ENCODE measurements around the gene HLA-DQB2. TPM values are rescaled to one million over a fixed set of nuclear protein-coding genes. Genes with fewer than 3 reads are reported as not detected.
"Not testable (repeated sequence)": the region's sequence is repeated elsewhere in the genome, so short reads cannot be mapped to it uniquely, and the experiment has no call there.

Gene HLA-DQB2
- total RNA-seq, 1 donor from 2014 or later, result not detected

DNA sequence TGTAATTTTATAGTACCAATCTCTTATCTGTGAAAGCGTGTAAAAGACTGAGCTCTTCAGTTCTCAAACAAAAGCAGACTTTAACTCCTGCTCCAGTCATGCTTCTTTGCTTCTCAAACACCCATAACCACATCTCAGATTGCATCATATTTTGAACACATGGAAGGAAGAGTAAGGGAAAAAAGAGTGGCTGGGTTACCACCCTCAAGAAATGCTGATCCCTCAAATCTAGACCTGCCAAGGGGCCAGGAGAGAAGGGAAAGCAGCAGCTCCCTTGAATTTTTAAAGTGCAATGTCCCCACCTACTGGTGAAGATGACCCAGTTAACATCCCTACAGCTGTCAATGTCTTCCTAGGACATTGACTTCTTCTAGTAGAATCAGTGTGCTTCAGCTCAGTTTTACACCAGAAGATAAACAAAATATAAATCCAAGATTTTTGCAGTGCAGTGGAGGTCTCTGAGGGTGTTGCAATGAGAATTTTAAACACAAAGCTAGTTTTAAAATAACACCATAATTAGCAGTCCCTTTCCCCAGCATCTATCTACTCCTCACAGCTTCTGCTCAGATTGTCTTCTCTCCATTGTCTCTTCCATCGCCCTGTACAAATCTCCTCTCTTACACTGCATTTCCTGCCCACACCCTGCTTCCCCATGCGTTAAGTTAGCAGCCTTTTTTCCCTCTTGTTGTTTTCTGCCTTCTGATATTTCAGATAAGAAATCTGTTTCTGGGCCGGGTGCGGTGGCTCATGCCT lies 22.6 kb upstream of the HLA-DQB2 start:
- Mint-ChIP-seq H3K27ac (ENCODE audit: unreplicated experiment) (no peak overlapping the region), H3K27me3 (ENCODE audit: low read depth) (peaks cover 60% of the 10 kb centered on the region)
- DNase-seq (ENCODE audit: low read depth, low spot score), result peak; percentile 27

DNA sequence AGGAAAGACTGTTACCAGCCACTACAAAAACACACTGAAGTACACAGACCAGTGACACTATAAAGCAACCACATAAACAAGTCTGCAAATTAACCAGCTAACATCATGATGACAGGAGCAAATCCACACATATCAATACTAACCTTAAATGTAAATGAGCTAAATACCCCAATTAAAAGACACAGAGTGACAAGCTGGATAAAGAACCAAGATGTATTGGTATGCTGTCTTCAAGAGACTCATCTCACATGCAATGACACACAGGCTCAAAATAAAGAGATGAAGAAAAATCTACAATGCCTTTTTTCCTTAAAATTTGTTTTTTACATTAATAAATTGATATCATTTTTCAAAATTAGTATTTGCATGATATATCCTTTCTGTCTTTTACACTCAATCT lies 19.6 kb upstream of the HLA-DQB2 start:
- H3K4me1 Mint-ChIP-seq; H3K36me3 Mint-ChIP-seq (ENCODE audit: low read depth); DNase-seq (ENCODE audit: low read depth, low spot score); H3K4me3 Mint-ChIP-seq; H3K27ac Mint-ChIP-seq (ENCODE audit: unreplicated experiment); H3K9me3 Mint-ChIP-seq: not testable (repeated sequence)
- H3K27me3 Mint-ChIP-seq (ENCODE audit: low read depth), result peaks cover 45% of the 10 kb centered on the region

More for the DNA sequence above, 22.6 kb upstream of the HLA-DQB2 start:
- H3K9me3 Mint-ChIP-seq, result peaks cover 2% of the 10 kb centered on the region
- no peaks in the 10 kb centered on the region for H3K4me1 Mint-ChIP-seq
- H3K36me3 Mint-ChIP-seq (ENCODE audit: low read depth), result no peaks in the 10 kb centered on the region
- TF ChIP-seq, protein P1, sequence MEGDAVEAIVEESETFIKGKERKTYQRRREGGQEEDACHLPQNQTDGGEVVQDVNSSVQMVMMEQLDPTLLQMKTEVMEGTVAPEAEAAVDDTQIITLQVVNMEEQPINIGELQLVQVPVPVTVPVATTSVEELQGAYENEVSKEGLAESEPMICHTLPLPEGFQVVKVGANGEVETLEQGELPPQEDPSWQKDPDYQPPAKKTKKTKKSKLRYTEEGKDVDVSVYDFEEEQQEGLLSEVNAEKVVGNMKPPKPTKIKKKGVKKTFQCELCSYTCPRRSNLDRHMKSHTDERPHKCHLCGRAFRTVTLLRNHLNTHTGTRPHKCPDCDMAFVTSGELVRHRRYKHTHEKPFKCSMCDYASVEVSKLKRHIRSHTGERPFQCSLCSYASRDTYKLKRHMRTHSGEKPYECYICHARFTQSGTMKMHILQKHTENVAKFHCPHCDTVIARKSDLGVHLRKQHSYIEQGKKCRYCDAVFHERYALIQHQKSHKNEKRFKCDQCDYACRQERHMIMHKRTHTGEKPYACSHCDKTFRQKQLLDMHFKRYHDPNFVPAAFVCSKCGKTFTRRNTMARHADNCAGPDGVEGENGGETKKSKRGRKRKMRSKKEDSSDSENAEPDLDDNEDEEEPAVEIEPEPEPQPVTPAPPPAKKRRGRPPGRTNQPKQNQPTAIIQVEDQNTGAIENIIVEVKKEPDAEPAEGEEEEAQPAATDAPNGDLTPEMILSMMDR (conservative IDR thresholded peaks at IDR 0.05), result peak; percentile 79
- no peak overlapping the region for H3K4me3 Mint-ChIP-seq

DNA sequence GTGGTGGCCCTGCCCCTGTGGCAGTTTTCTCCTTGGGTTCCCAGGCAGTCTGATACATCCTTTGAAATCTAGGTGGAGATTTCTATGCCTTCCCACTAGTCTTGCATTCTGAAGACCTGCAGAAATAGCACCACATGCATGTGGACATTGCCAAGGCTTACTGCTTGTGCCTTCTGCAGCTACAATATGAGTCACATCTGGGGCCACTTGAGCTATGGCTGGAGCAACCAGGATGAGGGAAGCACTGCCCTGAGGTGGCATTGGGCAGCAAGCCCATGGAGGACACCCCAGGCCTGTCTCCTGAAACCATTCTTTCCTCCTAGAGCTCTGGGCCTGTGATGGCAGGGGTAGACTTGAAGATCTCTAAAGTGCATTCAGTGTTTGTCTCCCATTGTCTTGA lies 15.7 kb upstream of the HLA-DQB2 start:
- Mint-ChIP-seq H3K27ac (ENCODE audit: unreplicated experiment) (no peak overlapping the region), H3K36me3 (ENCODE audit: low read depth) (no peaks in the 10 kb centered on the region), H3K4me1 (no peaks in the 10 kb centered on the region), H3K9me3 (peaks cover 10% of the 10 kb centered on the region), H3K4me3 (no peak overlapping the region), H3K27me3 (ENCODE audit: low read depth) (peaks cover 43% of the 10 kb centered on the region)
- TF ChIP-seq, protein P1 (conservative IDR thresholded peaks at IDR 0.05), result no peak
- no peak for DNase-seq (ENCODE audit: low read depth, low spot score)

DNA sequence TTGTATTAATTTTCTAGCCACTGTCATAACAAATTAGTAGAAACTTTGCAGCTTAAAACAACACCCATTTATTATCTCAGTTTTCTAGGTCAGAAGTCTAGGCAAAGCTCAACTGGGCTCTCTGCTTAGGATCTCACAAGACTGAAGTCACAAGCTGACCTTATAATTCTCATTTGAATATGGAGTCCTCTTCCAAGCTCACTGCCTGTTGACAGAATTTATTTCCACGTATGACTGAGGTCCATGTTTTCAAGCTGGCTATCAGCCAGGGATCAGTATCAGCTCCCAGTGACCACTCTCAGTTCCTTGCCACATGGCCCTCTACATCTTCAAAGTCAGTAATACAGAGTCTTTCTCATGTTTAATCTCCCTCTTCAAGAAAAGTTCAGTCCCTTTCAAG lies 11.7 kb upstream of the HLA-DQB2 start:
- TF ChIP-seq, protein P1 (conservative IDR thresholded peaks at IDR 0.05), result no peak
- H3K4me1 Mint-ChIP-seq, result no peaks in the 10 kb centered on the region
- peaks cover 58% of the 10 kb centered on the region for H3K27me3 Mint-ChIP-seq (ENCODE audit: low read depth)
- peaks cover 8% of the 10 kb centered on the region for H3K9me3 Mint-ChIP-seq
- no peaks in the 10 kb centered on the region for H3K36me3 Mint-ChIP-seq (ENCODE audit: low read depth)
- H3K27ac Mint-ChIP-seq (ENCODE audit: unreplicated experiment), result no peak overlapping the region
- no peak for DNase-seq (ENCODE audit: low read depth, low spot score)
- no peak overlapping the region for H3K4me3 Mint-ChIP-seq

DNA sequence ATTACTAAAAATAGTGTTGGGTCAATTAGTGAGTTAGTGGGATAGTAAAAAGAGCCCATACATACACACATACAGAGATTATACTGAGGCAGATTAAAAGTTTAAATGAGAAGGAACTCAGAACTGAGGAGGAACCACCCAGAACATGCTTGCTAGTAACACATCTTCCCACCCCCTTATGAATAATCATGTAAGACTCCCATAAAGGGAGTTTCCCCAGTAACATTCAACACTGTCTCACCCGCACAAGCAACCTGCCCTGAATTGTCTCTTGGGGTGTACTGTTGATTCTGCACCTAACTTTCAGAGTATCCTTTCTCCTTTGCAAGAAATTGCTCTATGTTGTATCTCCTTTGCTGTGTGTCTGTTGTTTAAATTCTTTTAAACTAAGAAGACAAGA lies 11.1 kb upstream of the HLA-DQB2 start:
- H3K9me3 Mint-ChIP-seq, result peaks cover 4% of the 10 kb centered on the region
- no peak for DNase-seq (ENCODE audit: low read depth, low spot score)
- H3K36me3 Mint-ChIP-seq (ENCODE audit: low read depth), result no peaks in the 10 kb centered on the region
- peaks cover 64% of the 10 kb centered on the region for H3K27me3 Mint-ChIP-seq (ENCODE audit: low read depth)
- H3K4me1 Mint-ChIP-seq, result no peaks in the 10 kb centered on the region
- TF ChIP-seq, protein P1 (conservative IDR thresholded peaks at IDR 0.05), result no peak
- no peak overlapping the region for H3K4me3 Mint-ChIP-seq
- H3K27ac Mint-ChIP-seq (ENCODE audit: unreplicated experiment), result no peak overlapping the region

DNA sequence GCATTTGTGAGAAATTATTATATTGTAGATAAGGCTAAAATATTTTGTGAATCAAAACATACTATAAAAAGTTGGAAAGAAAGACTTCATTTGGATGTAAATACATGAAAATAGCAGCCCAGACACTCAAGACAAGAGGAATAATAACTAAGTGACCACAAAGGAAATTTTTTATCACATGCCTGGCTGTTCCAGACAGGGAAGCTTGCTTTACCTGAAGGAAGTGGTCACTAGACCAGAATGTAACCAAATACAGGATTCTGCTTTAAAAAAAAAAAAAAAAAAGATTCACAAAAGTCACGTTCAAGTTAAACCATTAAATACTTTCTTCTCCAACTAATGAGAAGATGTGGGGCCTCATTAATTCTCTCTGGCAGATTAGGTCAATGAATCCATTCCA lies 9.3 kb upstream of the HLA-DQB2 start:
- peaks cover 3% of the 10 kb centered on the region for H3K9me3 Mint-ChIP-seq
- no peaks in the 10 kb centered on the region for H3K36me3 Mint-ChIP-seq (ENCODE audit: low read depth)
- H3K27me3 Mint-ChIP-seq (ENCODE audit: low read depth), result peaks cover 77% of the 10 kb centered on the region
- H3K4me3 Mint-ChIP-seq, result no peak overlapping the region
- no peak for DNase-seq (ENCODE audit: low read depth, low spot score)
- H3K4me1 Mint-ChIP-seq, result no peaks in the 10 kb centered on the region
- TF ChIP-seq, protein P1 (conservative IDR thresholded peaks at IDR 0.05), result no peak
- no peak overlapping the region for H3K27ac Mint-ChIP-seq (ENCODE audit: unreplicated experiment)
